GM18861 (cell line): ENCODE data around the gene SPG7.
A peak's percentile ranks its signal among the peaks of the same experiment; 100 is the strongest.
"Not testable (repeated sequence)": the region's sequence is repeated elsewhere in the genome, so short reads cannot be mapped to it uniquely, and the experiment has no call there.

Source experiments
- ATAC-seq: cut with Tn5 transposase; IDR thresholded peaks from one replicate; pipeline ENCODE4 v1.9.1; 2021; ENCODE audit not compliant: unreplicated experiment

SPG7 gene

DNA sequence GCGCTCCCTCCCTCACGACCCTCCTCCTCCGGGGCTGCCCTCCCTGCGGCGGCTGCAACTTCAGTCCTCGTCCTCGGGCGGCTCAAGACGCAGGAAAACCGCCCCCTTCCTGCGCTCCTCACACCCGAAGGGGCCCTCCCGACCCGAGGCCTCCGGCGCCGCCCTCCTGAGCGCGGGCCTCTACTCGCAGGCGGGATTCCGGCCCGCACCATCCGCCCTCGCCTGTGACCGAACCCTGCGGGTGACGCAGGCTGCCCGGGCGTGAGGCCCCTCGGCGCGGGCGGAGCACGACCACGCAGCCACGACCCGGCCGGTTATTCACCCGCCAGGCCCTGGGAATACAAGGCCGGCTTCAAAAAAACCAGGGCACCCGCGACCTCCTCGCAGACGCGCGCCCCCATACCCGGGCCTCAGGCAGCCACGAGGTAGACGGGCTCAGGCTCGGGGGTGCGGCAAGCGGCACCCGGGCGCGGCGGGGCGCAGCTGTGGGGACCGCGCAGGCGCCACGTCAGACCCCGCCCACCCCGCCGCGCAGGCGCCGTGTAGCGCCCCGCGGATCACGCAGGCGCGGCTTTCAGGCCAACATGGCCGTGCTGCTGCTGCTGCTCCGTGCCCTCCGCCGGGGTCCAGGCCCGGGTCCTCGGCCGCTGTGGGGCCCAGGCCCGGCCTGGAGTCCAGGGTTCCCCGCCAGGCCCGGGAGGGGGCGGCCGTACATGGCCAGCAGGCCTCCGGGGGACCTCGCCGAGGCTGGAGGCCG lies at the start of gene SPG7:
Gene SPG7 (plus strand): TSS at position 570 of the 757 bp plus-strand sequence. CDS start 15 bp downstream, at position 585.
- peak; percentile 54 for ATAC-seq

DNA sequence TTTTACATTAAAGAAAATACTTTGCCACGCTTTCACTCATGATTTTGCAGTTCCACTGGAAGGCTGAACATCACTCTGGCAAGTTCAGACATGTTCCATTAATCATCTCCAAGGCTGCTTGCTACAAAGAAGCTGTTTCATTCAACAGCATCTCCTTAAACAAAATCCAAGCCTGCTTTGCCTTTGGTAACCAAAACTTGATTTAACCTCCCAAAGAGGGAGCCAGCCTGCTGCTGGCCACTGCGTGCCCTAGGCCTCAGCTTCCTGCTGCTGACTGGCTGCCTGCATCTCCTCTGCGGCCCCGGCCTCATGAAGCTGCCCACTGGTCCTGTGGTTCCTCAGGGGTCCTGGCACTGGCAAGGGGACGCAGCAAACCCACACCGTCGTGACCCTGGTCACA lies 49.7 kb upstream of the SPG7 start:
- ATAC-seq = no peak

DNA sequence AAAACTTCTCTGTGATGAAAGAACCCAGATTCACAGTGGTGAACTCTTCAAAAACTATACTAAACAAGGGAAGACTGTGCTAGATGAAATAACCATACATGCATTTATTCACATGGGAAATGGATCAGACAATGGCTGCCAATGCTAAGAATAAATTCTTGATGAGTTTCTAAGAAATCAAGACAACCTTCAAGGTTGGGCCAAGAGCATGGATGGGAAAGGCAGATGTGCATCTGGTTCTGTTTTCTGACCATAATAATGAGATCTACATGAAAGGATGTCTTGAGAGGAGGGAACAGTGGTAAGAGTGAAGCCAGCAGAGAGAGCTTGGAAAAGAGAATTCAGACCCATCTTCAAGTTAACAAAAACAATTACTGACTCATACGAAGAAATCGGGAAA lies 49.2 kb upstream of the SPG7 start:
- no peak for ATAC-seq

DNA sequence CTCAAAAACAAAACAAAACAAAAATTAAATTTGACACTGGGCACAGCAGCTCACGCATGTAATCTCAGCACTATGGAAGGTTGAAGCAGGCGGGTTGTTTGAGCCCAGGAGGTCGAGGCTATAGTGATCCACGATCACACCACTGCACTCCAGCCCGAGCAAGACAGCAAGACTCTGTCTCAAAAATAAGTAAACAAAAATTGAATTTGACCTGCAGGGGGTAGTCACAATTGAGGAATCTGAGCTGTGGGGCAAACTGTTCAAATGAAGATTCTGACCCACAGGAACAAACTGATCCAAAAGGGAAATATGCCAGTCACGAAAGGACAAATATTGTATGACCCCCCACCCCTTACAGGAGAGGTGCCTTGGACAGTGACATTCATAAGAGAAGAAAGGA lies 47.6 kb upstream of the SPG7 start:
- ATAC-seq = no peak

DNA sequence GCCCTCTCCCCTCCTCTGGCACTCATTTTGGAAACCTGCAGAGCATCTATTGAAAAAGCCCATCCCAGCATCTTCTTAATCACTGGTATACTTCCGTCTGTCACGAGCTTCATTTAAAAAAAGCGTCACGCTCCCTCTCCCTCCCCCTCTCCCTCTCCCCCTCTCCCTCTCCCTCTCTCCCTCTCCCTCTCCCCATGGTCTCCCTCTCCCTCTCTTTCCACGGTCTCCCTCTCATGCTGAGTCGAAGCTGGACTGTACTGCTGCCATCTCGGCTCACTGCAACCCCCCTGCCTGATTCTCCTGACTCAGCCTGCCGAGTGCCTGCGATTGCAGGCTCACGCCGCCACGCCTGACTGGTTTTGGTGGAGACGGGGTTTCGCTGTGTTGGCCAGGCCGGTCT lies 46.3 kb upstream of the SPG7 start:
- not testable (repeated sequence) for ATAC-seq

DNA sequence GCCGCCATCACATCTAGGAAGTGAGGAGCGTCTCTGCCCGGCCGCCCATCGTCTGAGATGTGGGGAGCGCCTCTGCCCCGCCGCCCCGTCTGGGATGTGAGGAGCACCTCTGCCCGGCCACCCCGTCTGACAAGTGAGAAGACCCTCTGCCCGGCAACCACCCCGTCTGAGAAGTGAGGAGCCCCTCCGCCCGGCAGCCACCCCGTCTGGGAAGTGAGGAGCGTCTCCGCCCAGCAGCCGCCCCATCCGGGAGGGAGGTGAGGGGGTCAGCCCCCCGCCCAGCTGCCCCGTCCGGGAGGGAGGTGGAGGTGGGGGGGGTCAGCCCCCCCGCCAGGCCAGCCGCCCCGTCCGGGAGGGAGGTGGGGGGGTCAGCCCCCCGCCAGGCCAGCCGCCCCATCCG lies 45.6 kb upstream of the SPG7 start:
- ATAC-seq = not testable (repeated sequence)

DNA sequence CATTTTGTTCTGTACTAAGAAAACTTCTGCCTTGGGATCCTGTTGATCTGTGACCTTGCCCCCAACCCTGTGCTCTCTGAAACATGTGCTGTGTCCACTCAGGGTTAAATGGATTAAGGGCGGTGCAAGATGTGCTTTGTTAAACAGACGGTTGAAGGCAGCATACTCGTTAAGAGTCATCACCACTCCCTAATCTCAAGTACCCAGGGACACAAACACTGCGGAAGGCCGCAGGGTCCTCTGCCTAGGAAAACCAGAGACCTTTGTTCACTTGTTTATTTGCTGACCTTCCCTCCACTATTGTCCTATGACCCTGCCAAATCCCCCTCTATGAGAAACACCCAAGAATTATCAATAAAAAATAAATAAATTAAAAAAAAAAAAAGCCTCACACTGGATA lies 44.9 kb upstream of the SPG7 start:
- ATAC-seq = not testable (repeated sequence)

DNA sequence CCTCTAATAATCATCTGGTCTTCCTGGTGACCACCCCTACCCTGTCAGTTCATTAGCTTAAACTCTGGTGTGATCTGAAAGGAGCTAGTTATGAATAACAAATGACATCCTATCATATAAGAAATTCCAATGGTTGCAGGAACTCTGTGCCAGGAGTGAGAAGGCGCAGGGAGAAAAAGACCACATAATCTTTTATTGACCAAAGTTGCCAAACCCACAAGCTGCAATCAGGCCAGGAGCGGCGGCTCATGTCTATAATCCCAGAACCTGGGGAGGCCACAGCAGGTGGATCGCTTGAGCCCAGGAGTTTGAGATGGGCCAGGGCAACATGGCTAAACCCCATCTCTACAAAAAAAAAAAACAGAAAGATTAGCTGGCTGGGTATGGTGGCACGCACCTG lies 41.3 kb upstream of the SPG7 start:
- no peak for ATAC-seq

DNA sequence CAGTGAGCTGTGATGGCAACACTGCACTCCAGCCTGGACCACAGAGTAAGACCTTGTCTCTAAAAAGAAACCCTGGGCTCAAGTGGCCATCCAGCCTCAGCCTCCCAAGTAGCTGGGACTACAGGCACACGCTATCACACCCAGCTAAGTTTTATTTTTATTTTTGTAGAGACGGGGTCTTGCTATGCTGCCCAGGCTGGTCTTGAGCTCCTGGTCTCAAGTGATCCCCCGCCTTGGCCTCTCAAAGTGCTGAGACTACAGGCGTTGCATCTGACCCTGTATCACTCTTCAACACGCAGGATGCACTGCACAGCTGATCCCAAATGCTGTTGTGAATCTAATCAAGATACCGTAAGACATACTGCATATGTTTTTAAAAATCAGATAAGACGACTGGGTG lies 40.8 kb upstream of the SPG7 start:
- ATAC-seq = no peak

DNA sequence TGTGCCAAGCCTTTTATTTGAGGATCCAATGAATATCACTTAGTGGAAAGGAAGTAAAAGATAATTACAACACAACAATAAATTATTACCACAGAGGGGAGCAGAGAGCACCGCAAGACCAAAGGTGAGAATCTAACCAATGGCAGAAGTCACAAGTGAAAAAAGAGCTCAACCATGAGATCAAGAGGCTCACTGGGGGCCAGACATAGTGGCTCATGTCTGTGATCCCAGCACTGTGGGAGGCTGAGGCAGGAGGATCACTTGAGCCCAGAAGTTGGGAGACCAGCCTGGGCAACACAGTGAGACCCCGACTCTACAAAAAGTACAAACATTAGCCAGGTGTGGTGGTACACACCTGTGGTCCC lies 35.5 kb upstream of the SPG7 start:
- no peak for ATAC-seq

DNA sequence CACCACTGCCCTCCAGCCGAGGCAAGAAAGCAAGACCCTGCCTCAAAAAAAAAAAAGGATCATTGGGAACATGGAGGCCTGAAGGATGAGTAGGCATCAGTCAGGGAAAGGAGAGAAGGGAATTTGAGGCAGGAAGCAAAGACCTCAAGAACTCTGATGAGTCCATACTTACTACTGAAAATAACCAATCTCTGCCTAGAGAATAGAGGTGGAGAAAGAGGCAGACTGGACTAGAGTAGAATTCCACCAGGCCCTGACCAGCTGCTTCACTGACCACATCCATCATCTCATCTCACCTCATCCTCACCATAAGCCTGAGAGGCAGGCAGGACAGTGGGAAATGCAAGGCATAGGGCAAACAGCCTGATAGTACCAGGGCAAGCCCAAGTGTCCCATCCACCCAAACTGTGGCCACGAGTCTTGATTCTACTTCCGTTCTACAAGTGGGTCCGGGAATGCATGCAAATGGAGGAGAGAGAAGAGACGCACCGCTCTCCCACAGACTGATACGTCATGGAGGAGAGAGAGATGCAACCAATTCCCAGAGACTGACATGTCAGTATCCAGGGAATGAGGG lies 35.0 kb upstream of the SPG7 start:
- ATAC-seq = no peak

DNA sequence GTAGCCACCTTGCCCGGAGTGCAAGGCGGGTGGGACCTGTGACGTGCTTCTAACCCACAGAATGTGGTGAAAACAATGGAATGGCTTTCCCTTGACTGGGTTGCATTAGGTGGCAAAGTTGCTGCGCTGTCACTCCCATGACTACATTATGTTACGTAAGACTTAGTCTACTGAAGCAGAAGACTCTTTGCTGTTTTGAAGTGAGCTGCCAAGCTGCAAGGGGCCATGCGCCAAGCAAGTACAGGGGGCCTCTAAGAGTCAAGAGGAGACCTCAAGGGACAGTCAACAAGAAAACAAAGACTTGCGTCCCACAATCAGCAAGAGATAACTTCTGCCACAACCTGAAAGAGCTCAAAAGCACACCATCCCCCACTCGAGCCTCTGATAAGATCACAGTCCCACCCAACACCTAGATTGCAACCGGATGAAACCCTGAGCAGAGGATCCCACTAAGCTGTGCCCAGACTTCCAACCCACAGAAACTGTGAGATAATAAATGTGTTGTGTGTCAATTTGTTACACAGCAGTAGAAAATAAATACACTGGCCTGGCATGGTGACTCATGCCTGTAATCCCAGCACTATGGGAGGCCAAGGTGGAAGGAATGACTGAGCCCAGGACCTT lies 34.3 kb upstream of the SPG7 start:
- no peak for ATAC-seq

DNA sequence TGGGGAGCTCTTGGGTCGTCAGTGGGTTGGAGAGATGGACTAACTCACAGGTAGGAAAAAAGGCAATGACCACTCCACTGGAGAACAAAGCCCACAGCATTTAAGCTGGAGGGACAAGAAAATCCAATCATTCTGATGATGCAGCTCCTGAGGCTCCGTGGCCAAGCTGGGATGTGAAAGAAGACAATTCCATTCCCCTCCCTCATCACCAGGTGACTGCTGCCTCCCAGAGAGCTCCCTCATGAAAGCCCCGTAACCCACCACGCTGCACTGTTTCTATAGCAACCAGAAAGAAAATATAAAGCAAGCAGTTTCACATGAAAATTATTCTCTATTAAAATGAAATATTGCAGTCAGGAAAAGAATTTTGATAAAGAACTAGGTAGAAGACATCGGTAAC lies 33.1 kb upstream of the SPG7 start:
- no peak for ATAC-seq

DNA sequence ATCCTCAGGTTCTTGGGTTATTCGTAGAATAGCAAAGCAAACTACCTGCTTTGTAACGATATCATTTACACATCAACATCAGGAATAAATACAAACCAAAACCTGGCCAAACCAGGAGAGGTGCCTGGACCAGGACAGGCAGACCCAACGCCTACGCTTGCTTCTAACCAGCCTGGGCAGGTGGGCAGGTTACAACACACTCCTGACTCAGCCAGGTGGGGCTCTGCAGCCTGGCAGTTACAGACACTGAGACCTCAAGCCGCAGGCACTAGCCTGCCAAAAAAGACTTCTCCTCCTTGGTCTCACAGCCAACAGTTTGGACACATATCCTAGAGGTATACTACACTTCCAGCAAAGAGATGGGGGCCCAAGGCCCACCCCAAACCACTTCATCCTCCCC lies 31.8 kb upstream of the SPG7 start:
- peak; percentile 21 for ATAC-seq

DNA sequence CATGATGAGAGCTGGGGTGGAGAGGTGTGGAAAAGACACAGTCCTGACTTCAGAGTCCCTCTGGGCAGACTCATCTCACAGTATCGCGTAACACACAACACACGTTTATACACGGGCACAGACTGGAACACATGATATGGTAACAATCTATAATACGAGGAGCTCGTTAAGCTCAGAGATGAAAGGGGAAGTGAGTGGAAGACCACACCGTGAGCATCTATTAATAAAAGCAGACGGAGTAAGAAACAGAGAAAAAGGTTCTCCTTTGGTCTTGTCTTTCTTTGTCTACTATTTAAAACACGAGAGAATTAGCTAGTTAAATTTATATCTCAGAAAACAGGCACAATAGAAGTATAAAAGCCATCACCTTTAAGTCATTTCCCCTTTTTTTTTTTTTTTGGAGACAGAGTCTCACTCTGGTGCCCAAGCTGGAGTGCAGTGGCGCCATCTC lies 31.4 kb upstream of the SPG7 start:
- peak; percentile 66 for ATAC-seq

DNA sequence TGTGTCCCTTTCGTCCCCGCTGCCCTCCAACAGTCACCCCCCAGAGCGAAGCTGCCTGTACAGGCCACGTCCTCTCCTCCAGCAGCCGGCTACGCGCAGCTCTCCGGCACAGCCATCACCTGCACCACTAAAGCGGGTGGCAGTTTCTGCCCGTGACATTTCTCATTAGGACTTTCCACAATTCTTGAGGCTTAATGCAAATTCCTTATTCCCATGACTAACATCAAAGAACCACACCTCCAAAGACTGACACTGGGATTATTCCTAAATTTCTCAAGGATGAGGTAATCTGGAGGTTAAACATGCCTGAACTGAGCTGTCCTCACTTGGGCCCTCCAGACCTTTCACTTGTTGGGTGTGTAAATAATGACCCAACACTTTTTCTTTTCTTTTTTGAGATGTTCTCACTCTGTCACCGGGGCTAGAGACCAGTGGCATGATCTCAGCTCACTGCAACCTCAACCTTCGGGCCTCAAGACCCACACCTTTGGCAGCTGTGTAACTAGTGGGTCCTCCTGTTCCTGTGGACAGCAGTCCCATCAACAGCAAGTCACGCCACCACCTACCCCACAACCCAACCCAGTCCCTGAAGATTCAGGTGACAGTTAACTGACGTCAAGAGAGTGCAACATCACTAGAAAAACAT lies 29.5 kb upstream of the SPG7 start:
- no peak for ATAC-seq

DNA sequence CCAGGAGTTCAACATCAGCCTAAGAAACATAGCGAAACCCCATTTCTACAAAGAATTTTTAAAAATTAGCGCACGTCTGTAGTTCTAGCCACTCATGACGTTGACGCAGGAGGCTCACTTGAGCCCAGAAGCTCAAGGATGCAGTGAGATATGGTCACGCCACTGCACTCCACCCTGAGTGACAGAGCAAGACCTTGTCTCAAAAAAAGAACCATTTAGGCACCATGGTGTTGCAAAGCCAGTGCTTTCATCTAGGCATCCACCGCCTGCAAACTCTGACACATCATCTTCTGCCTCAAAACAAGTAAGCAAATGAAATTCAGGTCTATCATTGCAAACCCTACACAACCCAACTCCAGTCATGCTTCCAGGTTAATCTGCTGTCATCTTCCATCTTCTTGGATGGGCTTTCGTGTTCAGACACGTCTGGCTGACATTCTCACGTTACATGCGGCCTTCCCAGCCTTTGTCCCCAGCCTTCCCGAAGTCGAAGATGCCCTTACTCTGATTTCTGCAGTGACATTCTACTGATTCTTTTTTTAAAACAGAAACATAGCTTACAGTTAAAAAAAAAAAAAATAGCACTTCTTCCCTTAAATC lies 26.7 kb upstream of the SPG7 start:
- no peak for ATAC-seq

DNA sequence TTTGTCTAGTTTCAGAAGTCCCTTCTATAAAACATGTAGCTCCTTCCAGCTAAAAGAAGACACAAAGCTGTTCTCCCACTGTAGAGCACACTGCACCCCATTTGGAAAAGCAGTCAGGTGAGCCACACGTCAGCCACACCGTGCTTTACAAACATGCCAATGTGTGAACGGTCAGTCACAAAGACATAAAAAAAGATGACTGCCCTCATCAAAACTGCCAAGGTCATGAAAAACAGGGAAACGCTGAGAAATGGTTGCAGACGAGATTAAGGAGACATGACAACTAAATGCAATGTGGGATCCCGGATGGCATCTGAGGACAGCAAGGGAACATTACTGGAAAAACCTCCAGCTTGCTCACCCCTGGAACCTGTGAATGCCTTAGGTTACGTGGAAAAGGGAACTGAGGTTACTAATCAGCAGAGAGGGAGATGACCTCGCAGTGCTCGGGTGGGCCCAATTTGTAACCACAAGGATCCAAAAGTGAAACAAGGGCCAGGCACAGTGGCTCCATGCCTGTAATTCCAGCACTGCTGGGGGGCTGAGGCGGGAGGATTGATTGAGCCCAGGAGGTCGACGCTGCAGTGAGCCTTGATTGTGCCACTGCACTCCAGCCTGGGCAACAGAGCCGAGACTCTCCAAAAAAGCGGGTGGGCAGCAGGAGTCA lies 25.9 kb upstream of the SPG7 start:
- ATAC-seq = no peak

DNA sequence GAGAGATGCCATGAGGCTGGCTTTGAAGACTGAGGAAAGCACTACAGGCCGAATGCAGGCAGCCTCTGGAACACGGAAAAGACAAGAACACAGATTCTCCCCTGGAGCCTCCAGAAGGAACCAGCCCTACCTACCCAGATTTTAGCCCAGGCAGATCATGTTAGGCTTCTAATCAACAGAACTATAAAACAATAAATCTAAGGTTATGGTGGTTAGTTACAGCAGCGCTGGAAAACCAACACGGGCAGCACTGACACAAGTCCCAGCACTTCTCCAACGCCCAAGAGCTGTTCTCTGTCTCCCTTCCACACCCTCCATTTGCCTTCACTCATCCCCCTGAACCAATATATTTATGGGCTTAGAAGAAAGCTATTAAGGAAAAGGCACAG lies 25.4 kb upstream of the SPG7 start:
- no peak for ATAC-seq

DNA sequence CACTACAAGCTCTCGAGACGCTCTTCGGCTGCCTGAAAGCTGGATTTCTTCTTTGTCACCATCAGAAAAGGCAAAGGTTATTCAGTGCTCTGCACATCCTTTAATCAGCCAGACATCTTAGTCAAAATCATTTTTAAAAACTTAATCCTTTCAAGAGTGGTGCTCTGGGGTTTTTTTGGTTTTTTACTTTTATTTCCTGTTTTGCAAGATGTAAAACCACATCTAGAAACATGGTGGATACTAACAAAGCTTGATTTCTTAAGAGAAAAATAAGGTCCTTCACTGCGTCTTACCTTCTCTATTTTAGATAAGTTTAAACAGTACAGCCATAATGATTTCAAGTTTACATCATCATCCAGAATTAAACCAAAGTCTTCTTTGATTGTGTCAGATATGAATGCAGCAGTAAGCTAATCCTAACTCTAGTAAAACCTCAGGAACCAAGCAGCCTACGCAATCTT lies 24.1 kb upstream of the SPG7 start:
- ATAC-seq = no peak
